Neutrophil (primary cell): Measurements from ENCODE around the gene CAPZA2.

Experiments
- H3K27ac ChIP-seq: fragments of 200-600 bp; sonication (generic); 2 replicates; pipeline ENCODE4 v1.5.1; 2016; ENCODE audit warnings: mild to moderate bottlenecking, moderate library complexity
- H3K27me3 ChIP-seq: fragments of 200-600 bp; sonication (generic); 2 replicates; pipeline ENCODE4 v1.6.0; 2016; ENCODE audit warnings: mild to moderate bottlenecking
- H3K36me3 ChIP-seq: fragments of 200-600 bp; sonication (generic); 2 replicates; pipeline ENCODE4 v1.5.1; 2017
- H3K4me1 ChIP-seq, 2 experiments: fragments of 200-600 bp in 1 of 2; sonication (generic) in 1 of 2; 1 replicate in 1 of 2; 2 replicates in 1 of 2; pipeline versions ENCODE4 v1.5.1 to v1.6.1; 2013 to 2016; ENCODE audit warnings: low read depth in 1 of 2, low read length in 1 of 2, mild to moderate bottlenecking in 1 of 2, moderate library complexity in 1 of 2; ENCODE audit not compliant: control insufficient read depth in 1 of 2, insufficient read depth in 1 of 2
- H3K4me3 ChIP-seq, 2 experiments: fragments of 200-600 bp in 1 of 2; sonication (generic) in 1 of 2; 1 replicate in 1 of 2; 2 replicates in 1 of 2; pipeline ENCODE4 v1.5.1; 2013 to 2016; ENCODE audit warnings: low read depth in 1 of 2, low read length in 1 of 2, mild to moderate bottlenecking in 1 of 2, moderate library complexity in 1 of 2
- H3K9me3 ChIP-seq: fragments of 200-600 bp; sonication (generic); 2 replicates; pipeline ENCODE4 v1.5.1; 2016
- CTCF ChIP-seq: fragments of 200-600 bp; sonication (generic); IDR thresholded peaks from 2 replicates; pipeline ENCODE4 v1.5.1; 2016; ENCODE audit warnings: antibody characterized with exemption

CAPZA2 gene

DNA sequence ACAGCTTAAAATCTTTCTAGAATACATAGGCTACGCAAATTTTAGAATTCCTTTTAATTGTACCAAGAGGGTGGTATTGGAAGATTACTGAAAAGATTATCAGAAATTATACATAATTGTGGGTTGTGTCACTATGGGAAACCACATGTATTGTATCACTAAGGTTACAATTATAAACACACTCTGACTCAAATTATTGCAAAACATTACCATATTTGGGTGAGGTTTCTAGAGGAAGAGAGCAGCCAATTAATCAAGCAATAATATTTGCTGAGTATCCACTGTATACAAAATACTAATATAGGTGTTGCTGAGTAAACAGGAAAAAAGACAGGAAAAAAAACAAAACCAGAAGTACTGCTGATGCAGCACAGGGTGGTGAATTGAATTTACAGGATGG, 3.1 kb upstream of the CAPZA2 start:
- Histone ChIP-seq H3K27ac (peak overlapping the region; percentile 37), H3K4me3 (no peak overlapping the region), H3K9me3 (no peaks in the 10 kb centered on the region), H3K36me3 (no peaks in the 10 kb centered on the region), H3K4me1 (peaks cover 34 to 37% of the 10 kb centered on the region in 2 experiments), H3K27me3 (no peaks in the 10 kb centered on the region)
- TF ChIP-seq CTCF = no peak

DNA sequence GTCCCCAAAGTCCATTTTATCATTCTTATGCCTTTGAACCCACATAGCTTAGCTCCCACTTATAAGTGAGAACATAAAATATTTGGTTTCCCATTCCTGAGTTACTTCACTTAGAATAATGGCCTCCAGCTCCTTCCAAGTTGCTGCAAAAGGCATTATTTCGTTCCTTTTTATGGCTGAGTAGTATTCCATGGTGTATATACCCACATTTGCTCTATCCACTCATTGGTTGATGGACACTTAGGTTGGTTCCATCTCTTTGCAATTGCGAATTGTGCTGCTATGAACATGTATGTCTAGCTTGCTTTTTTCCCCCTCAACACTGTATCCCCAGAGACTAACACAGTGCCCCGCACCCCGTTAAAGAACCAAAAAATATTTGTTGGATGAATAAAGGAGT, 670 bp upstream of the CAPZA2 start:
- Histone ChIP-seq H3K36me3 (no peaks in the 10 kb centered on the region), H3K27me3 (no peaks in the 10 kb centered on the region), H3K4me1 (peaks cover 46 to 49% of the 10 kb centered on the region in 2 experiments), H3K4me3 (peak overlapping the region; percentile 81 to 94), H3K27ac (peak overlapping the region; percentile 97), H3K9me3 (no peaks in the 10 kb centered on the region)
- TF ChIP-seq CTCF = no peak

GRCh38 chr7:116862951-116863670, 724 bp downstream of the CAPZA2 start:
- no peak for TF ChIP-seq CTCF
- no peaks in the 10 kb centered on the region for H3K27me3 ChIP-seq
- peak overlapping the region; percentile 97 for H3K27ac ChIP-seq
- H3K9me3 ChIP-seq = no peaks in the 10 kb centered on the region
- H3K36me3 ChIP-seq = no peaks in the 10 kb centered on the region
- peak overlapping the region; percentile 81 to 94 for H3K4me3 ChIP-seq
- H3K4me1 ChIP-seq = peaks cover 46 to 56% of the 10 kb centered on the region in 2 experiments

DNA sequence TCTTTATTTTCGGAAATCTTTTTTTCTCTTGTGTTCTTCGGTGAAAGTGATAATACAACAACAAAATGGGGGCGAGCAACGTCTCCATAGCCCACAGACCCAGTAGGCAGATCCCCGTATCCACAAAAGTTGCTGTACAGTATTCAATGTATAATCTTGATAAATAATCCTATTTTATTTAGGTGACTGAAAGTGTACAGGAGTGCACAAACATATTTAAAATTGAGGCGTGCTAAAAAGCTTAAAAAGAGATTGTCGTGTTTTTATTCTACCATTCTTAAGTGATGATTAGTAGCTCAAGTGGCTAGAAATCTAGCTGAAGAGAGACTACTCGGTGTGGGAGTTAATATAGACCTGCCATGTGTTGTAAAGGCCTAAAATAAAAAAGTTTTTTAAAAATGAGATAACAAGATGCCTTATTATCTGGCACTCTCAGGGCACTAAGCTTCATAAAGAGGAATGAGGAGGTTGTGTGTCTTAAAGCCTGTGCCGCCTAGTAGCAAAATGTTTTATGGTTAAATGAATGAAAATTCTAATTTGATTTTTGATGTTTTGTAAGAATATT, 1.6 kb downstream of the CAPZA2 start:
- peak overlapping the region; percentile 81 to 94 for H3K4me3 ChIP-seq
- peaks cover 44 to 57% of the 10 kb centered on the region in 2 experiments for H3K4me1 ChIP-seq
- H3K27me3 ChIP-seq = no peaks in the 10 kb centered on the region
- peak overlapping the region; percentile 97 for H3K27ac ChIP-seq
- H3K36me3 ChIP-seq = no peaks in the 10 kb centered on the region
- no peaks in the 10 kb centered on the region for H3K9me3 ChIP-seq
- no peak for TF ChIP-seq CTCF

GRCh38 chr7:116871061-116871700, 8.8 kb downstream of the CAPZA2 start:
- H3K36me3 ChIP-seq = peaks cover 8% of the 10 kb centered on the region
- TF ChIP-seq CTCF = no peak
- peaks cover 6 to 22% of the 10 kb centered on the region in 2 experiments for H3K4me1 ChIP-seq
- H3K4me3 ChIP-seq = no peak overlapping the region
- H3K9me3 ChIP-seq = no peaks in the 10 kb centered on the region
- no peak overlapping the region for H3K27ac ChIP-seq
- no peaks in the 10 kb centered on the region for H3K27me3 ChIP-seq
